HG03103 (cell line): ENCODE data around the gene FOXA2.
"Not testable (repeated sequence)": the region's sequence is repeated elsewhere in the genome, so short reads cannot be mapped to it uniquely, and the experiment has no call there.

Source experiments
- ATAC-seq: cut with Tn5 transposase; IDR thresholded peaks from one replicate; pipeline ENCODE4 v1.9.1; 2021; ENCODE audit warnings: low read depth; ENCODE audit not compliant: unreplicated experiment

FOXA2 gene

DNA sequence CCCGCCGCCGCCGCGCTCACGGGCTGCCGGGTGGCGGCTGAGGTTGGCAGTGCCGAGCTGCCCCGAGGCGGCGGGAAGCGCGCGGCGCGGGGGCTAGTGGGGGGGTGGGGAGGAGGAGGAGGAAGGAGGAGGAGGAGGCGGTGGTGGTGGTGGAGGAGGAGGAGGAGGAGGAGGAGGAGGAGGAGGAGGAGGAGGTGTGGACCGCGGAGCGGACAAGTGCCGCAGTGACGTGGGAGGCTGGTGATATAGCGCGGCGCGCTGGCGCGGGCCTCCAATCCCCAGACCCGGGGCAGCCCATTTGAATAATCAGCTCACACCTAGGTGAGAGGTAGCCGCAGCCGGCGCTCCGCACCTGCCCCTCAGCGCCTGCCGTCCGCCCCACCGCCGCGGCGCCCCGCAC lies at the start of gene FOXA2:
FOXA2 (minus strand) TSS at position 51 of the 400 bp plus-strand sequence. CDS start 294 bp downstream, outside the sequence.
- no peak for ATAC-seq

DNA sequence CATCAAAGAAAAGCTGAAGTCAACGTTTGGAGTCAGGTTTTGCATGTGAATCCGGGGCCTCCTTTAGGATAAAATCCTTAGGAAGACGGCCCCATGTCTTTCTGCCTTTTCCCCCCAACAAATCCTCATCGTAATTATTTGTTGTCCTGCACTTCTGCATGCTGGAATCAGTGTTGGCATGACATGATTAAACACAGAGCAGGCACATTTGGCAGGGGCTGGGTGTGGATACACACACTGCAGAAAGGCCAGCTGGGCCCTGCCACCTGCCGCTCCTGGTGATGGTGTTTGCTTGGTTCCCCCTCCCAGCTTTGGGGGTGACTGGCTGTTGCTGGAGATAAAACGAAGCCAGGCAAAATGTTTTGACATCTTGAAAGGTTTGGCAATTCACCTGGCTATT lies 46.3 kb upstream of the FOXA2 start:
- no peak for ATAC-seq

DNA sequence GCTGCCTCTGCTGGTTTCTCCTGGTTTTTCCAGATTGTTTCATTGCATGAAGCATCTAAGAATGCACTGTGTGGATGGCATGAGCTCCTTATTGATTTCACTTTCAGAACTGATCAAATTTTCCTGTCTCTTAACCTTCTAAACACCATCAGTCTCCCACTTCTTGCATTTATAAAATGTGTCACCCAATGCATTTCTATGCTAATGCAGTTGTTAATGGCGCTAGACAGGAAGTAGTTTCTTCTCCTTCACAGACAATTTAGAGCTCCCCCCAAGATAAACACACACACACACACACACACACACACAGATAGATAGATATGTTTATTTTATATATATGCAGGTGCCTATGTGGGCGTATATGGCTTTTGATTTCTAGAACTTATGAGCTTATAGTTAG lies 45.6 kb upstream of the FOXA2 start:
- ATAC-seq = no peak

DNA sequence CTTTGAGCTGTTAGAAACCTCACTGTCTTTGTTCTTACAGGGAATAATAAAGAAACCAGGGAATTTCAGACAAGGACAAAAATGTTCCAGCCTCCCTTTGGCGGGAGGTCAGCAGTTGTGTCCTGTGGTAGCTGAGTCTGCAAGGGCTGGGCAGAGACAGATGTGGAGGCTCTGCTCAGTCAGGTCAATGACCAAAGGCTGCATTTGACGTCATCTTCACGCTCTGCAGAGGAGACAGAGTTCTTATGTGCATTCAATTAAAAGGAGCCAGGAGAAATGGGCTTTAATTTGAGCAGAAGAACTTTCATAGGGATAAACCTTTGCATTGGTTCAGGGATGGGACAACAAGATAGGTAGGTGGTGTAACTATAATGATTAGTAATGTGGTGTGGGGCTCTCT lies 45.1 kb upstream of the FOXA2 start:
- ATAC-seq = no peak

DNA sequence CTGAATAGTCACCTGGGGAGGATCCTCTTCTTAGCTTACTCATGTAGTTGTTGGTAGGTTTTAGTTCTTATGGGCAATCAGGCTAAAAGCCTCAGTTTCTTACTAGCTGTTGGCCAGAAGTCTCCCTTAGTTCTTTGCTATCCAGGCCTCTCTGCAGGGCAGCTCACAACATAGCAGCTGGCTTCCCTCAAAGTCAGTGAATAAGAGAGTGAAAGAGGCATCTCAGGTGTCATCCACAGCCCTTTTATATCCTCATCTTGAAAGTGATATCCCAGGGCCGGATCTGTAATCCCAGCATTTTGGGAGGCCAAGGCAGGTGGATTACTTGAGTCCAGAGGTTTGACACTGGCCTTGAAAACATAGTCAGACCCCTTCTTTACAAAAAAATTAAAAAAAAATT lies 42.1 kb upstream of the FOXA2 start:
- no peak for ATAC-seq

DNA sequence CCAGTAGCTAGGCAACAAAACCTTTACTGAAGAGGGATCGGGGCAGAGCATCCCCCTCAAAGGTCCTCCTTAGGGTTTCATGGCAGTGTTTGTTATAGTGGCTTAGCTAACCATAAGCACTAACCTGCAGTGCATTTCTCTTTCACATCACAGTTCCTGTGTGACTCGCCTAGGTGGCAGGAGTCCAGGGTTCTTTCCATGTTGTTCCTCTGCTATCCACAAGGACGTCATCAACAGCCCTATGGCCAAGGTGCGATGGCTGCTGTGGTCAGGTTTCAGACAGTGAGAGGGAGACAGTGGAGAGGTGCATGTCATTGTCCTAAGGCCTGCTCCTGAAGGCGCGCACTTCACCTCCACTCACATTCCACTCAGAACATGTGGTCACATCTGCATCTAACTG lies 38.8 kb upstream of the FOXA2 start:
- no peak for ATAC-seq

DNA sequence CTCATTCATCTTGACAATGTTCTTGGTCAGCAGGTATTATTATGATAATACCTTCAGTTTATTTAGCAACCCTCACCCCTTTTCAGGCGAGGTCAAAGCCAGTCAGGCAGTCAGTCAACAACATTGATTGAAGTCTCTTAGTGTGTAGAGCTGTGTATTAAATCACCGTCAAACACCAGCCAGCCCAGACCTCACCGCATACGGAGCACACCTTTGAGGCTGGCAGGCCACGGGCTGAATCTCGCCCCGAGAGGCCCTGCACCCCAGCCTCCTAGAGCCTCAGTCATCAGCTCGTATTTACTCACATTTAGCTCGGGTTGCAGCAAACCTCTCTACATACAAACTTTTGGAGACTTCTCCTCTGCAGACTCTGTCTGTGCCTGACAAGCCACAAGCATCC lies 36.0 kb upstream of the FOXA2 start:
- no peak for ATAC-seq

DNA sequence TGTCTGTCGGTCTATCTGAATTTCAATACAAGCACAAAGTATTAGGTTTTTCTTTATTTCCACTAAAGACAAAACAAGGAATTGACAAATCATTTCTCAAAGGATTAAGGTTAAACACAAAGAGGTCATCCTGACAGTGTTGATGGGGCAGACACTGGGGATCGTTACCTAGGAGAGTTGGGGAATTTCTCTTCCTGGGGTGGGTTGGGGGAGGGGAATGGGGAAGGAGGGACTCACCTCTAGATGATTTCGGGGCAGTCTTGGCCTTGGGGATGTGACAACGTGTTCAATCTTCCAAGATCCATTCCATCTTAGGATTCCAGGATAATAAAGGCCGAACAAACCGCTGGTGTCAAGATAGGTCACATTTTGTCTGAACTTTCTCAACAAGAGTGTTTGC lies 35.4 kb upstream of the FOXA2 start:
- no peak for ATAC-seq

DNA sequence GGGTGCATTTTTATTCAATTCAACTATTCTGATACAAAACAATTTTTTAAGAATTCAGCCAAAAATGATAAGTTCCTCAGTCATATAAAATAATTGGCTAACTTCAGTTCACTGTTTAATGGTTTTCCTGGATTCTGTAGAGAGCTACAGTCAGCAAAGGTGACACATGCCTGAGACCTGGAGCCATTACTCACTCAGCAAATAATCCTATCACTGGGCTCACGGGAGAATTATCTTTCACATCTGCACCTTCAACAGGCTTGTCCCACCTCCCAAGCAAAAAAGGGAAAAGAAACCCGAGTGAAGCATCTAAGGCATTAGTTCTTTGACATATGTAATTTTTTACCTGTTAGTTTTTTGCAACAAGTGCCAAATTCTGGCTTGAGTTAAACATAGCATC lies 34.9 kb upstream of the FOXA2 start:
- no peak for ATAC-seq

DNA sequence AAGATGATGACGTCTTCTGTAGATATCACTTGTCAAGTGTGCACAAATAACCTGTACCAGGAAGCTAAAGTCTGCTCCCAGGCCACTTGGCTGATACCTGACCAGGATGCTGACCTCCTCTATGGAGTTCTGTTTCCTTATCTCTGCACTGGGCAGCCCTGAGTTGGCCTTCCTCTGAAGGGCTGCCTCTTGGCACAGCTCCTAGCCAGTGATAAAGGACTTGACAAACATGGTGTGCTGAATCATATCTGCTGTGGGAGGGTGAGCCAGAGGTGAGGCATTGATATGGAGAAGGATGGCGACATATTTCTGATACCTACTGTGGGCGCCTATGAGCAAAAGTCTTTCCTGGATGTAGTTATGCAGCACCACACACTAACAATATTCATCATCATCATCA lies 32.8 kb upstream of the FOXA2 start:
- ATAC-seq = no peak

DNA sequence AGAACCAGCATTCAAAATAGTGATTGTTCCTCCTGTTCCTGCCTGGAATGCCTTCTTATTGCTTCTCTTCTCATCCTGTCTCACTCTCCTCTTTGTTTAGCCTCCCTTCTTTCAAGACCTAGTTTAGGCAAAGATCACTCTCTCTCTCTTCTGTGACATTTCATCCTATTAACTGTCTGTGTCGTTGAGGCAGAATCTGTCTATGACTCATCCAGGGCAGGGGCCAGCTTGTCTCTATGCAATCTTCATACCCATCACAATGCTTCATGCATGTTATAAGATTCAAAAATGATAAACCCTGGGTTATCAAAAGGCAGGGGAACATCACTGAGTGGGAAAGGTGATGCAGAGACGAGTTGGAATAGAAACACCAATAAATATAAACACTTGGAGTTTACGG lies 32.2 kb upstream of the FOXA2 start:
- no peak for ATAC-seq

DNA sequence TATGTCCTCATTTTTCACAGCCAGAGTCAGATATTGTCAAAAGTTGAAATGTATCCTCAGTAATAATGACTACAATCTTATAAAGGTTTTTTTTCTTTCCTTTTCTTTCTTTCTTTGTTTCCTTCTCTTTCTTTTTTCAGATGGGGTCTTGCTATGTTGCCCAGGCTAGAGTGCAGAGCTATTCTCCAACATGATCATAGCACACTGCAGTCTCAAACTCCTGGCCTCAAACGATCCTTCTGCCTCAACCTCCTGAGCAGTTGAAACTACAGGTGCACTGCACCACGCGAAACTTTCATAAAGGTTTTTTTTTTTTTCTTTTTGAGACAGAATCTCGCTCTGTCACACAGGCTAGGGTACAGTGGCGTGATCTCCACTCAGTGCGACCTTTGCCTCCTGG lies 31.1 kb upstream of the FOXA2 start:
- ATAC-seq = no peak

DNA sequence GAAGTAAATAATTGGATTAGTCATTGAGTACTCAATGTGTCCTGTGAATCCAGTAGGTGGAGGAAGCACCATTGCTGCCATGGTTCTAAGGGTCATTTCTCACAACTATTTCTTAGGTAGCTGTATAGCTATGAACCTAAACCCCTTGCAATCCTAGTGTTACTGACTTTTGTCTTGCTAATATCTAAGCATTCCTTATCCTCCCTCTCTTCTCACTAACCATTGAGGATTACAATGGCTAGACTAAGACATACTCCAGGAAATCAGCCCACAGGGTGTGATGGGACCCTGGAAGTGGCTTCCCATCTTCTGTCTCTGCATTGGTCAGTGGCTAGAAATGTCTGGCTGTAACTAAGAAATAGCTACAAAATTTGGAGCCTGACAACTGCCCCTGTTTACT lies 27.3 kb upstream of the FOXA2 start:
- no peak for ATAC-seq

DNA sequence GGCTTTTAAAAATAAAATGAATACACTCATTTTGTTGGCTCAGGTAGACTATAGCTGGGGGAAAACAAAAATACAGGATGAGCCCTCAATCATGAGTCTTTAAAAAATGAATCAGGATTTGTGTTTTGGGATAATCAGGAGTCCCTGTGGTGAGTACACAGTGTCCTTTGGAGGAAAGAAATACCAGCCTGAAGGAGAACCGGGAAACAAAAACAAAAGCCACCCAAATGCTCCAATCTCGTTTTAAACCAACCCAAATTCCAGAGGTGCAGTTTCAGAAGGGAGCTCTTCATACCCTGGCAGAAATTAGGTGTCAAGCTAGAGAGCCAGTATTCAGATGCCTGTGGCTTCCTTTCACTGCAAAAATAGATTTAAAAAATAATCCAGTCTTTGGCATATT lies 23.3 kb upstream of the FOXA2 start:
- ATAC-seq = no peak

DNA sequence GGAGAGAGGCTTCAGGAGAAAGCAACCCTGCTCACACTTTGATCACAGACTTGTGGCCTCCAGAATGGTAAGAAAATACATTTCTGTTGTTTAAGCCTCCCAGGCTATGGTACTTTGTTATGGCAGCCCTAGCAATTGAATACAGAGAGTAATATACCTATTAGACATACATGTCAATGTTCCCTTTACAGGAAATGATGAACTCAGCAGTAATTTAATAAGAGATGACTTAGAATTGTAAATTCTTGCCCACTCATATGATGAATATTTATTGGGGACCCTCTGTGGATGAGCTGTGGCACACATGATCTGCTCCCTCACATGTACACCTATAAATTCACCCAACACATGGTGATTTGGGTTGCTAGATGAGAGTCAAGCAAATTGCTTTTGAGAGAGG lies 20.4 kb upstream of the FOXA2 start:
- ATAC-seq = no peak

DNA sequence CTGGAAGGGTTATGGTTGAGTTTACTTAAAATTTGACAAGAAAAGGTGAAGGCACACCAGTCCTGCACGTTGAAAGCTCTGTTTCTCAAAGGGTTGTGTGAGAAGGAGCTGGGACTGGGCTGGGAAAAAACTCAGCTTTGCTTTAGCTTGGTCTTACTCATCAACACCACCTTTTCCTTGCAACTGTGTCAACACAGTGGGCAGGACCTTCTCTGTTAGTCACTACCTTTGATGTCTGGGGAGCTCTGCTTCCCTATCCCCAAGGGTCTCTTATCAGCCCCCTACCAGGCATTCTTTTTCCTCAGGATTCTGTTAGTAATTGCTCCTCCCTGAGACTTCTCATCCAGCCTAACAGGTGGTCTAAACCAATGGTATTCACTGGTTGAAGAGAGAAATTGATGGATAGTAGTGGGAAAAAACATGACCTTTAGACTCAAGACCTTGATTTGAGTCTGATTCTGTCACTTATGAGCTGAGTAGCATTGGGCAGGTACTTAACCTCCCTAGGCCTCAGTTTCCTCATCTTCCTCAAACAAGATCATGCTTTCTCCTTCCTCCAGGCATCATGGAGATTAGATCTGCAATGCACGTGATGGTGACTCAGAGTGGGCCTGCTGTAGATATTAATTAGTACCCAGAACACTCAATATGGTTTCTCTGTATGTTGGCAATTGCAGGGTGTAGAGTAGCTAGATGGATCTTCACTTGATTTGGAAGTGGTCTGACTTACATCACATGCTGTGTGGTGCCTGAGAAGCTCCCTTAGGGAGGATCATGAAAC lies 17.2 kb upstream of the FOXA2 start:
- no peak for ATAC-seq

DNA sequence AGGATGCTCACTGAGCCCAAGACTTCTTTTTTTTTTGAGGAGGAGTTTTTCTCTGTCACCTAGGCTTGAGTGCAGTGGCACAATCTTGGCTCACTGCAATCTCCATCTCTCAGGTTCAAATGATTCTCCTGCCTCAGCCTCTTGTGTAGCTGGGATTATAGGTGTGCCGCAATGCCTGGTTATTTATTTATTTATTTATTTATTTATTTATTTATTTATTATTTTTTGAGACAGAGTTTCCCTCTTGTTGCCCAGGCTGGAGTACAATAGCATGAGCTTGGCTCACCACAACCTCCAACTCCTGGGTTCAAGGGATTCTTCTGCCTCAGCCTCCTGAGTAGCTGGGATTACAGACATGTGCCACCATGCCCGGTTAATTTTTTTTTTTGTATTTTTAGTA lies 14.9 kb upstream of the FOXA2 start:
- ATAC-seq = not testable (repeated sequence)

DNA sequence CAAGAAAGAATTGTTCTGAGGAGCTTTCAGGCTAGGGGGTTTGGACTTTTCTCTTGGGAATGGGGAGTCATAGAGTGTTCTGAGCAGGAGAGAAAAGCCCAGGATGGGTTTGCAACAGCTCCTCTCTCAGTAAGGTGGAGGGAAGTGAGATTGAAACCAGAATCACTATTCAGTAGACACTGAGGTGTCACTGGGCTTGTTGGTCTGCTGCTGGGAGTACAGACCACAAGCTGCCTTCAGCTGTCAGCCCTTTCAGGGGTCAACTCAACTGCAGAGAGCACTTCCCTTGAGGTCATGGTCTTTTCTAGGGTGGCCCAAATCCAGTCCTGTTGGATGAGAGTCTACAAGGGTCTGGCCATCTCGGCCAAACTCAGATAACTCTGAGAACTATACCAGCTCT lies 12.9 kb upstream of the FOXA2 start:
- ATAC-seq = no peak

DNA sequence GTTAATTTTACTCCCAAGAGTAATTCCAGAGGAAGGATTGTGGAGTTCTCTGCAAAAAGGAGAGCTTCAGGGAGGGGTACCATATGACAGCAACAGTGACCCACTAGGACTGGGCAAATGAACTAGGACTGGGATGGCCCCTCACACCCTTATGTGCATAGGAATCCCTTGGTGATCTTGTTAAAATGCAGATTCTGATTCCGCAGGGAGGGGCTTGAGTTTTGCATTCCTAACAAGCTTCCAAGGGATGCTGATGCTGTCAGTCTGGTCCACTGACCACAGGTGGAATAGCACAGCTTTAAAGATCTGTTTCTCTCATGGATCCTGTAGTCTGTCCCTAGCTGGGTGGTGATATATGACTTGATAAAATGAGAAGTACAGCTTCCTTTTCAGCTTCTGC lies 6.3 kb upstream of the FOXA2 start:
- ATAC-seq = no peak

DNA sequence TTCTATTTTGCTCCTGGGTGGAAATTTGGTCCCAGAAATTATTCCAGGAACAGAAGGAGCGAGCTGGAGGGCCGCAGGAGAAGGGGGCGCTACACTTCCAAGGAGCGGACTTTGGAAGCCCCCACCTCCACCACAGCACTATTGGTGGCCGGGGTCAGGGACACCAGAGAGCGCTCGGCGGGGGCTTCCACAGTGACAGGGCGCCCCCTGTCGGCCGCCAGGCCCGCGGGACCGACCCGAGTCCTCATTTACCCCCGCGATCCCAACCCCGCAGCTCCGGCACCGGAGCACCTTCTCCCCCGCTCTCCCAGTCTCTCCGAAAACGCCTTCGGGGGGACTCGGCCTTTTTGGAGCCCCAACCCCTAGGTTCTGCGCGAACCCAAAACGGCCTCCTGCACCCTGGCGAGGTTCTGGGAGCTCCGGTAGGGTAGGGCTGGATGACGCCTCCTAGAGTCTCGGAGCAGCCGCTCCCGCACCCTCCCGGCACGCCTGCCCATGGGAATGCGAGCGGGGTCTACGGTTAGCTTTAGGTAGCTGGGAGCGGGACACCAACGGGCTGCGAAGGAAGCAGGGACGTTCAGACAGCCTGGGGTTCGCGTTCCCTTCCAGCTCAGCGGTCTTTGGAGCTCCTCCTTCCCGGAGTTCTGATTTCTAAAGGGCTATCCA lies 2.4 kb upstream of the FOXA2 start:
- ATAC-seq = no peak

DNA sequence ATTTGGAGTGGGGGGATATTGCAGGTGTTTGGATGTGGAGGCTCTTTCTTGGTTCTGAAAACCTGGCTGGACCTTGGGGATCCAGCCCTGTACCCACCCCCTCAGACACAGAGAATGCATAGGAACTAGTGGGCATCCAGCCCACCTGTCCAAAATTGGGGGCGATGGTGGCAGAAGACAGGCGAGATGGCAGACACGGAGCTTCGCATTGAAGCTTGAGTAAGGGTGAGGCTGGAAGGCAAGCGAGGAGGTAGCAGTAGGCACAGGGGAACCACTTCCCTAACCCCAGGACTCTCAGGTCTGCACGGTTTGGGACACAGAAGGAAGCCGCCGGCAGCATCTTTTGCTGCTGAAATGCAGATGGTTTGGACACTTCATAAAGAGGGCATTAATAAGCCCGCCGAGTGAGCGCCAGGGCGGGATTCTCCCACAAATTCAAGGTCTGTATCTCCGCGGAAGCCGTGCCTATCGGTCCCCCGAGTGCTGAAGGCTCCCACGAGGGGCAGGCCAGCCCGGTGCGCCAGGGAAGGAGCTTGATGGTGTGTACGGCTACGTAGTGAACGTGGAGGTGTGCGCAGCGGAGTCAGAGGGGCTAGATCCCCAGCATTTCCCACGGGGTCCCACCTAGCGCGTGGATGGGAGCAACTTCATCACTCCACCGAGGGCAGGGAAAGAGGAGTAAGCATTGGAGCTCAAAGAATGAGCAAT lies 1.6 kb upstream of the FOXA2 start:
- no peak for ATAC-seq
